ENCODE measurements around the gene SLC44A4.
A peak's percentile ranks its signal among the peaks of the same experiment; 100 is the strongest.

The SLC44A4 gene

GRCh38 chr6:31900917-31901414 is 22.2 kb upstream of the SLC44A4 start:
- no peak for TF ChIP-seq CTCF (conservative IDR thresholded peaks at IDR 0.05; ENCODE audit: low read depth, low read length)
- H3K4me3 ChIP-seq (ENCODE audit: low read length) = peak overlapping the region; percentile 60
- DNase-seq (ENCODE audit: low read depth) = no peak

GRCh38 chr6:31899882-31900722 is 21.3 kb upstream of the SLC44A4 start:
- TF ChIP-seq CTCF (conservative IDR thresholded peaks at IDR 0.05; ENCODE audit: low read depth, low read length) = no peak
- DNase-seq (ENCODE audit: low read depth) = no peak
- H3K4me3 ChIP-seq (ENCODE audit: low read length) = no peak overlapping the region

GRCh38 chr6:31899215-31899614 is 20.4 kb upstream of the SLC44A4 start:
- no peak for DNase-seq (ENCODE audit: low read depth)
- H3K4me3 ChIP-seq (ENCODE audit: low read length) = no peak overlapping the region
- TF ChIP-seq CTCF (conservative IDR thresholded peaks at IDR 0.05; ENCODE audit: low read depth, low read length) = no peak

GRCh38 chr6:31898383-31899011 is 19.7 kb upstream of the SLC44A4 start:
- peak; percentile 21 for TF ChIP-seq CTCF (conservative IDR thresholded peaks at IDR 0.05; ENCODE audit: low read depth, low read length)
- no peak for DNase-seq (ENCODE audit: low read depth)
- H3K4me3 ChIP-seq (ENCODE audit: low read length) = peak overlapping the region; percentile 78

GRCh38 chr6:31897612-31898382 is 19.0 kb upstream of the SLC44A4 start, which contains the start of gene EHMT2:
EHMT2 (minus strand) TSS chr6:31897698; CDS start chr6:31897677, 21 bp downstream.
- DNase-seq (ENCODE audit: low read depth) = no peak
- TF ChIP-seq CTCF (conservative IDR thresholded peaks at IDR 0.05; ENCODE audit: low read depth, low read length) = no peak

GRCh38 chr6:31896856-31897611 is 18.2 kb upstream of the SLC44A4 start:
- DNase-seq (ENCODE audit: low read depth) = no peak
- H3K4me3 ChIP-seq (ENCODE audit: low read length) = peak overlapping the region; percentile 78
- no peak for TF ChIP-seq CTCF (conservative IDR thresholded peaks at IDR 0.05; ENCODE audit: low read depth, low read length)

More at GRCh38 chr6:31897612-31898382, 19.0 kb upstream of the SLC44A4 start, which contains the start of gene EHMT2:
- H3K4me3 ChIP-seq (ENCODE audit: low read length) = peak within 1 kb of the TSS; percentile 78

Data from retinal pigment epithelial cell (primary cell).